Cardiac fibroblast (primary cell): Measurements from ENCODE around the gene HLA-DQA2.
A peak's percentile ranks its signal among the peaks of the same experiment; 100 is the strongest.
"Not testable (repeated sequence)": the region's sequence is repeated elsewhere in the genome, so short reads cannot be mapped to it uniquely, and the experiment has no call there.

Experiments used
- DNase-seq, 2 donors: peaks; one replicate each; pipeline versions ENCODE4 v3.0.0 to v3.0.0-alpha.2; 2010; ENCODE audit warnings: low read depth in 2 of 2
- H3K4me3 ChIP-seq, 2 donors: replicated peaks in 1 of 2; 1 replicate in 1 of 2; 2 replicates in 1 of 2; pipeline ENCODE4 v1.5.1; 2011; ENCODE audit warnings: low read depth in 2 of 2, low read length in 2 of 2, mild to moderate bottlenecking in 2 of 2, moderate library complexity in 1 of 2
- TF ChIP-seq, protein P1 (sequence below): IDR thresholded peaks from one replicate; pipeline ENCODE4 v1.5.1; 2011; ENCODE audit warnings: low read depth, mild to moderate bottlenecking, low read length, inconsistent platforms

Gene HLA-DQA2

DNA sequence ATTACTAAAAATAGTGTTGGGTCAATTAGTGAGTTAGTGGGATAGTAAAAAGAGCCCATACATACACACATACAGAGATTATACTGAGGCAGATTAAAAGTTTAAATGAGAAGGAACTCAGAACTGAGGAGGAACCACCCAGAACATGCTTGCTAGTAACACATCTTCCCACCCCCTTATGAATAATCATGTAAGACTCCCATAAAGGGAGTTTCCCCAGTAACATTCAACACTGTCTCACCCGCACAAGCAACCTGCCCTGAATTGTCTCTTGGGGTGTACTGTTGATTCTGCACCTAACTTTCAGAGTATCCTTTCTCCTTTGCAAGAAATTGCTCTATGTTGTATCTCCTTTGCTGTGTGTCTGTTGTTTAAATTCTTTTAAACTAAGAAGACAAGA lies 33.2 kb downstream of the HLA-DQA2 start:
- no peak overlapping the region for H3K4me3 ChIP-seq
- DNase-seq, result no peak
- TF ChIP-seq, protein P1, sequence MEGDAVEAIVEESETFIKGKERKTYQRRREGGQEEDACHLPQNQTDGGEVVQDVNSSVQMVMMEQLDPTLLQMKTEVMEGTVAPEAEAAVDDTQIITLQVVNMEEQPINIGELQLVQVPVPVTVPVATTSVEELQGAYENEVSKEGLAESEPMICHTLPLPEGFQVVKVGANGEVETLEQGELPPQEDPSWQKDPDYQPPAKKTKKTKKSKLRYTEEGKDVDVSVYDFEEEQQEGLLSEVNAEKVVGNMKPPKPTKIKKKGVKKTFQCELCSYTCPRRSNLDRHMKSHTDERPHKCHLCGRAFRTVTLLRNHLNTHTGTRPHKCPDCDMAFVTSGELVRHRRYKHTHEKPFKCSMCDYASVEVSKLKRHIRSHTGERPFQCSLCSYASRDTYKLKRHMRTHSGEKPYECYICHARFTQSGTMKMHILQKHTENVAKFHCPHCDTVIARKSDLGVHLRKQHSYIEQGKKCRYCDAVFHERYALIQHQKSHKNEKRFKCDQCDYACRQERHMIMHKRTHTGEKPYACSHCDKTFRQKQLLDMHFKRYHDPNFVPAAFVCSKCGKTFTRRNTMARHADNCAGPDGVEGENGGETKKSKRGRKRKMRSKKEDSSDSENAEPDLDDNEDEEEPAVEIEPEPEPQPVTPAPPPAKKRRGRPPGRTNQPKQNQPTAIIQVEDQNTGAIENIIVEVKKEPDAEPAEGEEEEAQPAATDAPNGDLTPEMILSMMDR, result no peak

DNA sequence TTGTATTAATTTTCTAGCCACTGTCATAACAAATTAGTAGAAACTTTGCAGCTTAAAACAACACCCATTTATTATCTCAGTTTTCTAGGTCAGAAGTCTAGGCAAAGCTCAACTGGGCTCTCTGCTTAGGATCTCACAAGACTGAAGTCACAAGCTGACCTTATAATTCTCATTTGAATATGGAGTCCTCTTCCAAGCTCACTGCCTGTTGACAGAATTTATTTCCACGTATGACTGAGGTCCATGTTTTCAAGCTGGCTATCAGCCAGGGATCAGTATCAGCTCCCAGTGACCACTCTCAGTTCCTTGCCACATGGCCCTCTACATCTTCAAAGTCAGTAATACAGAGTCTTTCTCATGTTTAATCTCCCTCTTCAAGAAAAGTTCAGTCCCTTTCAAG lies 33.9 kb downstream of the HLA-DQA2 start:
- DNase-seq, result no peak
- H3K4me3 ChIP-seq, result no peak overlapping the region
- TF ChIP-seq, protein P1, result no peak

DNA sequence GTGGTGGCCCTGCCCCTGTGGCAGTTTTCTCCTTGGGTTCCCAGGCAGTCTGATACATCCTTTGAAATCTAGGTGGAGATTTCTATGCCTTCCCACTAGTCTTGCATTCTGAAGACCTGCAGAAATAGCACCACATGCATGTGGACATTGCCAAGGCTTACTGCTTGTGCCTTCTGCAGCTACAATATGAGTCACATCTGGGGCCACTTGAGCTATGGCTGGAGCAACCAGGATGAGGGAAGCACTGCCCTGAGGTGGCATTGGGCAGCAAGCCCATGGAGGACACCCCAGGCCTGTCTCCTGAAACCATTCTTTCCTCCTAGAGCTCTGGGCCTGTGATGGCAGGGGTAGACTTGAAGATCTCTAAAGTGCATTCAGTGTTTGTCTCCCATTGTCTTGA lies 37.8 kb downstream of the HLA-DQA2 start:
- no peak for DNase-seq
- TF ChIP-seq, protein P1, result no peak
- no peak overlapping the region for H3K4me3 ChIP-seq

DNA sequence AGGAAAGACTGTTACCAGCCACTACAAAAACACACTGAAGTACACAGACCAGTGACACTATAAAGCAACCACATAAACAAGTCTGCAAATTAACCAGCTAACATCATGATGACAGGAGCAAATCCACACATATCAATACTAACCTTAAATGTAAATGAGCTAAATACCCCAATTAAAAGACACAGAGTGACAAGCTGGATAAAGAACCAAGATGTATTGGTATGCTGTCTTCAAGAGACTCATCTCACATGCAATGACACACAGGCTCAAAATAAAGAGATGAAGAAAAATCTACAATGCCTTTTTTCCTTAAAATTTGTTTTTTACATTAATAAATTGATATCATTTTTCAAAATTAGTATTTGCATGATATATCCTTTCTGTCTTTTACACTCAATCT lies 41.7 kb downstream of the HLA-DQA2 start:
- not testable (repeated sequence) for H3K4me3 ChIP-seq, DNase-seq

DNA sequence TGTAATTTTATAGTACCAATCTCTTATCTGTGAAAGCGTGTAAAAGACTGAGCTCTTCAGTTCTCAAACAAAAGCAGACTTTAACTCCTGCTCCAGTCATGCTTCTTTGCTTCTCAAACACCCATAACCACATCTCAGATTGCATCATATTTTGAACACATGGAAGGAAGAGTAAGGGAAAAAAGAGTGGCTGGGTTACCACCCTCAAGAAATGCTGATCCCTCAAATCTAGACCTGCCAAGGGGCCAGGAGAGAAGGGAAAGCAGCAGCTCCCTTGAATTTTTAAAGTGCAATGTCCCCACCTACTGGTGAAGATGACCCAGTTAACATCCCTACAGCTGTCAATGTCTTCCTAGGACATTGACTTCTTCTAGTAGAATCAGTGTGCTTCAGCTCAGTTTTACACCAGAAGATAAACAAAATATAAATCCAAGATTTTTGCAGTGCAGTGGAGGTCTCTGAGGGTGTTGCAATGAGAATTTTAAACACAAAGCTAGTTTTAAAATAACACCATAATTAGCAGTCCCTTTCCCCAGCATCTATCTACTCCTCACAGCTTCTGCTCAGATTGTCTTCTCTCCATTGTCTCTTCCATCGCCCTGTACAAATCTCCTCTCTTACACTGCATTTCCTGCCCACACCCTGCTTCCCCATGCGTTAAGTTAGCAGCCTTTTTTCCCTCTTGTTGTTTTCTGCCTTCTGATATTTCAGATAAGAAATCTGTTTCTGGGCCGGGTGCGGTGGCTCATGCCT lies 44.8 kb downstream of the HLA-DQA2 start:
- no peak overlapping the region for H3K4me3 ChIP-seq
- TF ChIP-seq, protein P1, result peak; percentile 67
- DNase-seq, result peak; percentile 67 to 72

DNA sequence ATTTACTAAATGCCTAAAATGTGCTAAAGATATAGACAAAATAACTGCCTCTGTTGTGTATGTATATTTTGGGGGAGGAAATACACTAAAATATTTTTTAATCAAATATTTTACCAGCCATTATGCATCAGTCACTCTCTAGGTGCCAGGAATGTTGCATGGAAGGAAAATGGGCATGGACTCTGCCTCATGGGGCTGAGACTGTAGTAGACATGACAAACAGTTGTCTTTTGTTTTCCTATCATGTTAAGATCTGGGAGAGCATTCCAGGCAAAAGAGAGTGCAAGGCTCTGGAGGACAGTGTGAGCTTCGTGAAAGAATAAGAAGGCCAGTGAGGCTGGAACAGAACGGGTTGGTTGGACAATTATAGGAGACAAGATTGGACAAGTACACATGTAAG lies 49.1 kb downstream of the HLA-DQA2 start:
- TF ChIP-seq, protein P1, result no peak
- peak in 1 of 2 donors; percentile 9 for DNase-seq
- H3K4me3 ChIP-seq, result no peak overlapping the region

DNA sequence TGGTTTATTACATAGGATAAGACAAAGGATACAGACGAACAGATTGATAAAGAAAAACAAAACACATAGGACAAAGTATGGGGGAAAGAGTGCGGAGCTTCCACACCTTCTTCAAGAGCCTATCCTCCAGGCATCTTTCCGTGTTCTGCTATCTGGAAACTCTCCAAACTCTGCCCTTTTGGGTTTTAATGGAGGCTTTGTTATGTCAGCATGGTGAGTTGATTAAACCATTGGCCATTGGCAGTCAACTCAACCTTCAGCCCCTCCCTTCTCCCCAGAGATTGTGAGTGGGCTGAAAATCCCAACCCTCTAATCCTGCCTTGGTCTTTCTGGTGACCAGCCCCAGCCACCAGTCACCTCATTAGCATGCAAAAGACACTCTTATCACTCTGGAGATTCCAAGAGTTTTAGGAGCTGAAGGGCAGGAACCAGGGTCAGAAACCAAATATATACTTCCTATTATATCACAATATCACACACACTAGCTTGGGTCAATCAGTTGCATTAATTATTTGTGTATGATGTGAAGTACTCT lies 51.8 kb downstream of the HLA-DQA2 start:
- no peak for DNase-seq
- TF ChIP-seq, protein P1, result no peak
- no peak overlapping the region for H3K4me3 ChIP-seq
